HG03342 (cell line): Measurements from ENCODE around the gene XAGE3.
"Not testable (repeated sequence)": the region's sequence is repeated elsewhere in the genome, so short reads cannot be mapped to it uniquely, and the experiment has no call there.

ENCODE experiments used
- ATAC-seq: cut with Tn5 transposase; IDR thresholded peaks from one replicate; pipeline ENCODE4 v1.9.1; 2021; ENCODE audit warnings: mild to moderate bottlenecking, moderate library complexity; ENCODE audit not compliant: unreplicated experiment

The XAGE3 gene

GRCh38 chrX:52843619-52844018, 24.3 kb downstream of the XAGE3 start:
- not testable (repeated sequence) for ATAC-seq

GRCh38 chrX:52839137-52839536, 28.7 kb downstream of the XAGE3 start:
- peak; percentile 64 for ATAC-seq

- no peak for ATAC-seq
Observed at GRCh38 chrX:52830551-52830950, 37.3 kb downstream of the XAGE3 start.

- ATAC-seq = no peak
Observed at GRCh38 chrX:52824608-52825007, 43.3 kb downstream of the XAGE3 start.

GRCh38 chrX:52821079-52821760, 46.7 kb downstream of the XAGE3 start:
- ATAC-seq = no peak

- ATAC-seq = no peak
Observed at GRCh38 chrX:52819788-52820187, 48.1 kb downstream of the XAGE3 start.
